ENCODE measurements around the gene CSF2. TPM values are rescaled to one million over a fixed set of nuclear protein-coding genes. Genes with fewer than 3 reads are reported as not detected.

Gene CSF2
- total RNA-seq, 1 donor from 2014 or later: not detected

- DNase-seq (ENCODE audit: low read depth): peak; percentile 87
Measured at GRCh38 chr5:132086277-132086794, 12.7 kb downstream of the CSF2 start.

- peak; percentile 28 for DNase-seq (ENCODE audit: low read depth)
Measured at GRCh38 chr5:132087176-132087575, 13.6 kb downstream of the CSF2 start.

DNA sequence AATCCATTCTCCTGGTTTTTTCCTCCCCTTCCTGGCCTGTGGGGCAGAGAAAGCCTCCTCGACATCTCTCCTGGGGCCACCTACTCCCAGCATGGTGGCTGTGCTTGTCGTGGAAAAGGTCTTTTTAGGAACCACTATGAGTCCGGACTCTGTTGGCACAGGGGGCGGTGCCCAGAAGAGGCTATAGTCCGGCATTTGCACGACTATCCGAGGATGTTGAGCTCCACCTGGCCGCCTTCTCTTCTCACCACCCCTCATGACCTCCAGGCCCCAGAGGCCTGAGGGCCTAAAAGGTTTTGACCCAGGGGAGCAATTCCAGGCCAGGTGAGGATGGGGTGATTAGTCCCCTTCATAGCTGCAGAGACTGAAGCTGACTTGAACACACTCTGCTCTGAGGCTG is 14.1 kb downstream of the CSF2 start:
- no peak for DNase-seq (ENCODE audit: low read depth)

DNA sequence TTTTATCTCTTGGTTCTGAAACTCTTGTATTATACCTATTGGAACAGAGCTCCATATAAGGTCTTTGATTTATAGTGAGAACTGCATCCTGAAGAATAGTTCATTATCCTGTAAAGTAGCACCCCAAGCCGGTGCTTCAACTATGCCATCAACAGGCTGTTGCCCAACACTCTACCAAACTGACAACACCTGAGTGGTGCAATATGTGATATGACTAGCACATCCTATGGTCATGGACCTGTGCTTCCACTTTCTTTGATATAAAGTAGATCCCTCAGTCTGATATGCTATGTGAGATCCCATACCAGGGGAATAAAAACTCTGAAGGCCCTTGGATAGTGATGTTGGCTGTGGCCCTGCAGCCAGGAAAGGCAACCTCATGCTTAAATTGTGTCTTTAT is 15.8 kb downstream of the CSF2 start:
- DNase-seq (ENCODE audit: low read depth): no peak

GRCh38 chr5:132090107-132090506 is 16.5 kb downstream of the CSF2 start:
- DNase-seq (ENCODE audit: low read depth): peak; percentile 94

DNA sequence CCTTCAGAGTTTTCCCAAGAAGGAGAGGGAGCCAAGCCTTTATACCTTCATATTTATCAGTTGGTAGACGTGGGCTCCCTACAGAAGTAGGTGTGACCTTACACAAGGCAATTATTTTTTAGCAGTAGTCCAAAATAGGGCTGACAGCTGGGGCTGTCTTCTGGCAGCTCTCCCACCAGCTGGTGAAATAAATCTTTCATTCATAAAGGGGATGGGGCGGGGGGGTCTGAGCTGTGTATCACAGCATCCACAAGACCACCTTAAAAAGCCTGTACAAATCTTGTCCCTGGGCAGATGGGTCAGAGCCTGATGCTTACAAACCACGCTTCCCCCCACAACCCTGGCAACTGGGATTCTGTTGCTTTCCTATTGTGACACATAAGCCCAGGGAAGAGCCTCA is 19.7 kb downstream of the CSF2 start:
- DNase-seq (ENCODE audit: low read depth): peak; percentile 89

DNA sequence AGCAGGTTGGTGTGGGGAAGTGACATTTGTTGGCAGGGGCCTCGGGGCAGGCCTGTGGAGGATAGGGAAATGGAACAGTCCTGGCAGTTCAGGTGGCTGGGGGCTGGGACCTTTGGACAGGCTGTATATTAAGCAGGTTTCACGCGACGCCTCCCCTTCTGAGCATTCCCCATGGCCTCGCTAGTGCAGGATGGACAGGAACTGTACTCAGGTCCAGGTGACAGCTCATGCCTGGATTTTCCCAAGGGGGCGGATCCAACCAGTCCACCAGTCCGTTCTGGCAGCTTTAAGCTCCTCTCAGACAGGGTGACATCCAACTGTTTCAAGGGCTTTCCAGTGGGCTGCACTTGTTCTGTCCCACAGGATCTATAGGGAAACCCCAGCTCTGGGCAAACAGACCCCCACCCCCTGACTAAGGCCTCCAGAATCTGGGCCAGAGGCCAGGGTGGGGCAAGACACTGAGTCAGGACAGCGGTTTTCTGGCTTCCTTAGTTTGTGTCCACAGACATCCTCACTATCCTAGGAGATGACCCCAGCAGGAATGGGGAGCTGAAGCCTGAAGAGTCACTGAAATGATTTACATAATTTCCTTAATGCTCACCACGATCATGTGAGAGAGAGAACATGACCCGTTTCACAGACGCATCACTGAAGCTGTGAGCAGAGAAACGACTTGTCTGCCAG is 20.9 kb downstream of the CSF2 start:
- peak; percentile 92 for DNase-seq (ENCODE audit: low read depth)

DNA sequence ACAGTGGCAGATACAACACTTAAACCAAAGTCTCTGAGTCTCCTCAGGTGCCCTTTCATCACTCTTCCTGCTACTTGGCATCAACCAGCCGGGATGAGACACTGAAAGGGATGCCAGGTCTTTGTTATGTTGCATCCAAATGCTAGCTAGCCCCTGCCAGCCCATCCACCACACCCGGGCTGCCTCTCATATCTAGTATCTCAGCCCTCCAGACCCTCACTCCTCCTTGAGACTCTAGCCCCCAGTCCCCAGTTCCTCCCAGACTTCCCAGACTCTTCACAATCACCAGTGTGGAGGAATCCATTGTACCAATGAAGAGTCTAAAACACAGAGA is 21.5 kb downstream of the CSF2 start:
- no peak for DNase-seq (ENCODE audit: low read depth)

DNA sequence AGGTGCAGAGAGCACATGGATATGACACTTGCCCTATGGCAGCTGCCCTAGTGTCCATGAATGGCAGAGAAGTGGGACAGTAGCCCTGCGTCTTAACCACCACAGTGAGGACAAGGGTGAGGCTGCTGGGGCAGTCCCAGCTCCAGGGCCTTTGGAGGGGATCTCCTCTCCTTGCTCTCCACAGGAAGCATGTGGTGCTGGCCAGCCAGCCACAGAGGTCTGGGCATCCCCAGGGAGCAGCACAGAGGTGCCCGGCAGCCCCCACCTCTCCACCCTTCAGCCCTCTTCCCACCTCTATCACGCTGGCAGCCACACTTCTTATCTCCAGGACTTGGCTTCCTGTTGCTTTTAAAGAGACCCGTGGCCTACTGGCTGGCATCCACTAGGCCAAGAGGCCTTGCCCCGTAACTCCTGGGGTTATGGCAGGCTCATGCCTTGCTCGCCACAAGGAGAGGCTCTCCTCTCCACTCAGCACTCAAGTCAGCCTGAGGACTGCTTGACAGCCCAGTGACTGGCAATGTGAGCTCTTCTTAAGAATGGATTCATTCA is 21.9 kb downstream of the CSF2 start:
- DNase-seq (ENCODE audit: low read depth): peak; percentile 88

DNA sequence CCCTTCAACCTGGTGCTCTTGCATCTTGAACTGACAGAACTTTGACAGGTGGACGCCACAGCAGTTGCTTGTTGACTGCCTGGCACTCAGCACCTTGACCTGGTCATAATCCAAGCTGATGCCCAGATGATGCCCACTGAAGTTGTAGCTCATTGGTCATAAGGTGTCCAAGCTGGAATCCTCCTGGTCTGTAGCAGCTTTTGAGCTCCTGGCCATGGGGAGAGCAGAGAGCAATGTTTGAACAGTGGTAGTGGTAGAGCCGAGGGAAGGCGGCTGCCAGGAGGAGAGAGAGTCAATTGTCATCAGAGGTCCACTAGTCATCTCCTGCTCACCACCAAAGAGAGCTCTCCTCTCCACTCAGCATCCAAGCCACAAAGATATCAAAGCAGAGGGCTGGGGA is 23.3 kb downstream of the CSF2 start:
- no peak for DNase-seq (ENCODE audit: low read depth)

DNA sequence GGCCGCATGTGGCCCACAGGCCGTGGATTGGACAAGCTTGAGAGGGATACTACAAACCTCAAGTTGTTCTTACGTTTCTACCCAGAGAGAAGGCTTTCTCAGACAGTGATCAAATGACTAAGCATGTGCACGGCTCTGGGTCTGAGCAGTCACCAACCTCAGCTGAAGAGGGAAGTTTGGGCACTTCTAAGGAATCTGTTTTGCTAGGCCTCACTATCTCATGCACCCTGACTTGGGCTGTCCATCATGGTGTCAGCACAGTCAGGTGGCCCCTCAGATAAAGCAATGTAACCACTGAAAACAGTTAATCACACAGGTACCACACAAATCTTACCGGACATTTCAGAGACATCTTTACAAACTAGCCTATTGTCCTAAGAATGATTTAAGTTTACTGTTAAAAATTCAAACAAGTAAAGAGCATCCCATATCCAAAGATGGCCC is 24.6 kb downstream of the CSF2 start:
- DNase-seq (ENCODE audit: low read depth): peak; percentile 26

GRCh38 chr5:132098621-132099020 is 25.0 kb downstream of the CSF2 start:
- DNase-seq (ENCODE audit: low read depth): no peak

GRCh38 chr5:132099076-132099748 is 25.6 kb downstream of the CSF2 start:
- DNase-seq (ENCODE audit: low read depth): no peak

DNA sequence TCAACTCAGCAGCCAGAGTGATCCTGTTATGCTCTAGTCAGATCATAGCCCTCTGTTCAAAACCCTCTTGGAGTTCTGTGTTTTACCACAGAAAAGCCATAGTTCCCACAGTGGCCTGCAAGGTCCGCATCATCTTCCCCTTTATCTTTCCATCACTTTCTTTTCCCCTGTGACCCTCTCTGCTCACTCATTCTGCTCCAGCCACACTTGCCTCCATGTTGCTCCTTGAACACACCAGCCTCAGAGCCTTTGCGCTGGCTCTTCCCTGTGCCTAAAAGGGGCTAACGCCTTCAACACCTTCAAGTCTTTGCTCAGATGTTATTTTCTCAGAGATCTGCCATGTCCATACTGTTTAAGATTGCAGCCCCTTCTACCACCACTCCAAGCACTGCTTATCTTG is 26.3 kb downstream of the CSF2 start:
- DNase-seq (ENCODE audit: low read depth): no peak

- no peak for DNase-seq (ENCODE audit: low read depth)
Measured at GRCh38 chr5:132100672-132101261, 27.2 kb downstream of the CSF2 start.

GRCh38 chr5:132101385-132101880 is 27.8 kb downstream of the CSF2 start:
- no peak for DNase-seq (ENCODE audit: low read depth)

- DNase-seq (ENCODE audit: low read depth): no peak
Measured at GRCh38 chr5:132102101-132102701, 28.6 kb downstream of the CSF2 start.

GRCh38 chr5:132102944-132103331 is 29.3 kb downstream of the CSF2 start:
- no peak for DNase-seq (ENCODE audit: low read depth)

- peak; percentile 83 for DNase-seq (ENCODE audit: low read depth)
Measured at GRCh38 chr5:132103332-132103951, 29.9 kb downstream of the CSF2 start.

DNA sequence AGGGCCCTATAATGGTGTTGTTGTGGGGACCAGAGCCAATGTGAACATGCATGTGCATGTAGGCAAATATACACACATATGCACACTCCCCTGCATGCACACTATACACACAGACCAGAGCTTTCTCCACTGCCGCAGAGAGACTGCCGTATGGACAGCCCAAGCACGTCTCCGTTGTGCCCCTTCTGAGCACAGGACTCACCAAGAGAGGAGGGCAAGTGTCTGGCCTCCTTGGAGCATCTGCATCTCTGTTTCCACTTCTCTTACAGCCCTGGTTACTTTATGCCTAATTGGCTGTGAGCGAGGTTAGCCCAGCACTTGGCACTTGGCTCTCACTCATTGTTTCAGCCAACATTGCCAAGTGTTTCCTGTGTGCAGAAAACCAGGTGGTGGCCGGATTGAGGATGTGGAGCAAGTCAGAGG is 30.4 kb downstream of the CSF2 start:
- DNase-seq (ENCODE audit: low read depth): no peak

DNA sequence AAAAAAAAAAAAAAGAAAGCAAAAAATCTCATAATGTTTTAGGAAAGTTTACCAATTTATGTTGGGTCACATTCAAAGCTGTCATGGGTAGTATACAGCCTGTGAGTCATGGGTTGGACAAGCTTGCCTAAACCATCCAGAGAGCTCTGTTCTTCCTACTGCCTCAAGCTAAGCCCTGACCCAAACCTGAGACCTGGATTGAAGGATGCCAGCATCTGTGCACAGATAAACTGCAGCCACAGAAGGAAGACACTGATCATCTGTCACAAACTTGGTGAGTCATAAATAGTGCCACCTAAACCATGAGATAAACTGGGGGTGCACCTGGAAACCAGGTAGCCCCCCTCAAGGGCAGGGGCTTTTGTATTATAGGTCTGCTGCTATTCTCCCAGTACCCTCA is 31.0 kb downstream of the CSF2 start:
- DNase-seq (ENCODE audit: low read depth): peak; percentile 19
